ENCODE data around the gene ELOA. TPM values are rescaled to one million over a fixed set of nuclear protein-coding genes. Genes with fewer than 3 reads are reported as not detected.
A peak's percentile ranks its signal among the peaks of the same experiment; 100 is the strongest.

The ELOA gene
- total and polyA plus RNA-seq, 9 of the 15 experiments (the other 6 are each of a cell fraction or from before 2014, with no cell fraction given) = 31.9 to 98.6 (median 61.3) TPM

DNA sequence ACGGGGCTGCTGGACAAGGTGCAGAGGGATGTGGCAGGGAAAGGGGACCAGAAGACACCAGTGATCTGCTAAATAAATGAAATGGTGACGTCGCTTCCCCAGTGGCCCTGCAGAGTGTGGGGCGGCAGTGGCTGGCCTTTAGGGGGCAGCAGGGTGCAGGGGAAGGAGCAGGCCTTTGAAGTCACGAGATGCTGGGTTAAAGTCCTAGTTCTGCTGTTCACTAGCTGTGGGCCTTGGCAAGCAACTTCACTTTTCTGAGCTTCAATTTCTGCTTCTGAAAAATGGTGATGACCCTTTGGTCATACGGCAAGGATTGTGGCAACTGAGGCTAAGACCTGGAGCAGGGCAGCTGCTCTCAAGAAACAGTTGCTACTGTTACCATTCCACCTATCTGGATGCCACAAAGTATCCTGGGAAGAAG, 66.5 kb downstream of the ELOA start (continued):
- TF ChIP-seq TFAM (CRISPR knock-in tag; conservative IDR thresholded peaks at IDR 0.05) (no peak), HDAC2 (IDR thresholded peaks at IDR 0.05) (no peak), ZNF133 (CRISPR knock-in tag; IDR thresholded peaks at IDR 0.05) (no peak), NFIC (IDR thresholded peaks at IDR 0.05) (0 out of 2 replicates have a peak, but pooled peaks have one; percentile 43), MAZ (CRISPR knock-in tag; conservative IDR thresholded peaks at IDR 0.05 in 1 of 2, IDR thresholded peaks at IDR 0.05 in 1 of 2) (peak; percentile 42 to 58; a peak in 2 of 4 replicates), C11orf30 (IDR thresholded peaks at IDR 0.05; ENCODE audit: low read depth) (no peak), CBX1 (IDR thresholded peaks at IDR 0.05; ENCODE audit: low read depth) (no peak), SP1 (CRISPR knock-in tag; IDR thresholded peaks at IDR 0.05) (peak; percentile 46; the same call in 1 of the 2 replicates), PRPF4 (IDR thresholded peaks at IDR 0.05; ENCODE audit: insufficient read depth, low read depth, low read length, poor library complexity, severe bottlenecking) (no peak), SMARCB1 (IDR thresholded peaks at IDR 0.05; ENCODE audit: insufficient read length, low read depth) (no peak), PHB (CRISPR knock-in tag; IDR thresholded peaks at IDR 0.05) (no peak), DACH1 (IDR thresholded peaks at IDR 0.05; ENCODE audit: partially characterized antibody) (no peak), ZNF239 (CRISPR knock-in tag; IDR thresholded peaks at IDR 0.05) (no peak), SRF (CRISPR knock-in tag; IDR thresholded peaks at IDR 0.05) (no peak), RBM34 (IDR thresholded peaks at IDR 0.05; ENCODE audit: borderline replicate concordance, insufficient read depth, low read length) (no peak), EP300 (IDR thresholded peaks at IDR 0.05; ENCODE audit: low read length) (0 out of 2 replicates have a peak, but pooled peaks have one; percentile 8), MCM2 (IDR thresholded peaks at IDR 0.05; ENCODE audit: low read depth) (no peak), BCOR (IDR thresholded peaks at IDR 0.05) (0 out of 2 replicates have a peak, but pooled peaks have one; percentile 47), MEF2A (IDR thresholded peaks at IDR 0.05; ENCODE audit: control insufficient read depth, low read depth, low read length) (no peak), RBM17 (IDR thresholded peaks at IDR 0.05; ENCODE audit: borderline replicate concordance, low read depth, low read length) (no peak)
- TF ChIP-seq, protein P1, sequence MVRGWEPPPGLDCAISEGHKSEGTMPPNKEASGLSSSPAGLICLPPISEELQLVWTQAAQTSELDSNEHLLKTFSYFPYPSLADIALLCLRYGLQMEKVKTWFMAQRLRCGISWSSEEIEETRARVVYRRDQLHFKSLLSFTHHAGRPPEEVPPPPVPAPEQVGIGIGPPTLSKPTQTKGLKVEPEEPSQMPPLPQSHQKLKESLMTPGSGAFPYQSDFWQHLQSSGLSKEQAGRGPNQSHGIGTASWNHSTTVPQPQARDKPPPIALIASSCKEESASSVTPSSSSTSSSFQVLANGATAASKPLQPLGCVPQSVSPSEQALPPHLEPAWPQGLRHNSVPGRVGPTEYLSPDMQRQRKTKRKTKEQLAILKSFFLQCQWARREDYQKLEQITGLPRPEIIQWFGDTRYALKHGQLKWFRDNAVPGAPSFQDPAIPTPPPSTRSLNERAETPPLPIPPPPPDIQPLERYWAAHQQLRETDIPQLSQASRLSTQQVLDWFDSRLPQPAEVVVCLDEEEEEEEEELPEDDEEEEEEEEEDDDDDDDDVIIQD (CRISPR knock-in tag; IDR thresholded peaks at IDR 0.05) = no peak
- TF ChIP-seq, protein P2, sequence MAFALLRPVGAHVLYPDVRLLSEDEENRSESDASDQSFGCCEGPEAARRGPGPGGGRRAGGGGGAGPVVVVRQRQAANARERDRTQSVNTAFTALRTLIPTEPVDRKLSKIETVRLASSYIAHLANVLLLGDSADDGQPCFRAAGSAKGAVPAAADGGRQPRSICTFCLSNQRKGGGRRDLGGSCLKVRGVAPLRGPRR (CRISPR knock-in tag; IDR thresholded peaks at IDR 0.05) = no peak
- TF ChIP-seq, protein P3, sequence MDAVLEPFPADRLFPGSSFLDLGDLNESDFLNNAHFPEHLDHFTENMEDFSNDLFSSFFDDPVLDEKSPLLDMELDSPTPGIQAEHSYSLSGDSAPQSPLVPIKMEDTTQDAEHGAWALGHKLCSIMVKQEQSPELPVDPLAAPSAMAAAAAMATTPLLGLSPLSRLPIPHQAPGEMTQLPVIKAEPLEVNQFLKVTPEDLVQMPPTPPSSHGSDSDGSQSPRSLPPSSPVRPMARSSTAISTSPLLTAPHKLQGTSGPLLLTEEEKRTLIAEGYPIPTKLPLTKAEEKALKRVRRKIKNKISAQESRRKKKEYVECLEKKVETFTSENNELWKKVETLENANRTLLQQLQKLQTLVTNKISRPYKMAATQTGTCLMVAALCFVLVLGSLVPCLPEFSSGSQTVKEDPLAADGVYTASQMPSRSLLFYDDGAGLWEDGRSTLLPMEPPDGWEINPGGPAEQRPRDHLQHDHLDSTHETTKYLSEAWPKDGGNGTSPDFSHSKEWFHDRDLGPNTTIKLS (IDR thresholded peaks at IDR 0.05; ENCODE audit: borderline replicate concordance, low read depth) = 0 out of 2 replicates have a peak, but pooled peaks have one; percentile 39
- TF ChIP-seq, protein P4, sequence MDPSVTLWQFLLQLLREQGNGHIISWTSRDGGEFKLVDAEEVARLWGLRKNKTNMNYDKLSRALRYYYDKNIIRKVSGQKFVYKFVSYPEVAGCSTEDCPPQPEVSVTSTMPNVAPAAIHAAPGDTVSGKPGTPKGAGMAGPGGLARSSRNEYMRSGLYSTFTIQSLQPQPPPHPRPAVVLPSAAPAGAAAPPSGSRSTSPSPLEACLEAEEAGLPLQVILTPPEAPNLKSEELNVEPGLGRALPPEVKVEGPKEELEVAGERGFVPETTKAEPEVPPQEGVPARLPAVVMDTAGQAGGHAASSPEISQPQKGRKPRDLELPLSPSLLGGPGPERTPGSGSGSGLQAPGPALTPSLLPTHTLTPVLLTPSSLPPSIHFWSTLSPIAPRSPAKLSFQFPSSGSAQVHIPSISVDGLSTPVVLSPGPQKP (CRISPR knock-in tag; IDR thresholded peaks at IDR 0.05) = no peak
- TF ChIP-seq, protein P5, sequence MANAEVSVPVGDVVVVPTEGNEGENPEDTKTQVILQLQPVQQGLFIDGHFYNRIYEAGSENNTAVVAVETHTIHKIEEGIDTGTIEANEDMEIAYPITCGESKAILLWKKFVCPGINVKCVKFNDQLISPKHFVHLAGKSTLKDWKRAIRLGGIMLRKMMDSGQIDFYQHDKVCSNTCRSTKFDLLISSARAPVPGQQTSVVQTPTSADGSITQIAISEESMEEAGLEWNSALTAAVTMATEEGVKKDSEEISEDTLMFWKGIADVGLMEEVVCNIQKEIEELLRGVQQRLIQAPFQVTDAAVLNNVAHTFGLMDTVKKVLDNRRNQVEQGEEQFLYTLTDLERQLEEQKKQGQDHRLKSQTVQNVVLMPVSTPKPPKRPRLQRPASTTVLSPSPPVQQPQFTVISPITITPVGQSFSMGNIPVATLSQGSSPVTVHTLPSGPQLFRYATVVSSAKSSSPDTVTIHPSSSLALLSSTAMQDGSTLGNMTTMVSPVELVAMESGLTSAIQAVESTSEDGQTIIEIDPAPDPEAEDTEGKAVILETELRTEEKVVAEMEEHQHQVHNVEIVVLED (CRISPR knock-in tag; IDR thresholded peaks at IDR 0.05) = no peak

Data from K562 (cell line).